Measurements from ENCODE around the gene KLF9. TPM values are rescaled to one million over a fixed set of nuclear protein-coding genes. Genes with fewer than 3 reads are reported as not detected.
A peak's percentile ranks its signal among the peaks of the same experiment; 100 is the strongest.

KLF9 gene
- total and polyA plus RNA-seq, 9 of the 15 experiments (the other 6 are each of a cell fraction or from before 2014, with no cell fraction given) = 3.3 to 11.9 (median 6.9) TPM

DNA sequence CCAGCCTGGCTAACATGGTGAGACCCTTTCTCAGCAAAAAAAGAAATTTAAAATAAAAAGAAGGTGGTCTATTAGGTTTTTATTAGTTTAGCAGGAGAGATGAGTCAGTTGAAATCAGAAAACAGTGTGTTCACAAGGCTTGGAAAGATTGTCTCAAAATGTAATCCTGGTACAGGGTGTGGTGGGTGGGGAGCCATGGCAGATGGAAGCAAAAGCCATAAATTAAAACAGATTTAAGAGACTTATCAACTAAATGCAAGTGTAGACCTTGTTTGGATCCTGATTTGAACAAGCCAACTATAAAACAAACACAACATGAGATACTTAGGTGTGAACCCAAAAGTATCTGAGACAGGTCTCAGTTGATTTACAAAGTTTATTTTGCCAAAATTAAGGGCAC is 42.8 kb upstream of the KLF9 start:
- H3K27me3 ChIP-seq (ENCODE audit: control insufficient read depth in 2 of 2, insufficient read depth in 2 of 2, low read length in 2 of 2) = no peaks in the 10 kb centered on the region
- H3K9me3 ChIP-seq (replicated peaks; ENCODE audit: control insufficient read depth, insufficient read depth, low read depth, low read length) = no peaks in the 10 kb centered on the region
- no peak overlapping the region for H3K27ac ChIP-seq (ENCODE audit: extremely low read depth, low read depth, low read length)
- in situ Hi-C loops (cut with MboI) = no loop called here
- no TSS peak for BruUV-seq (replicated peaks)
- H3K9ac ChIP-seq (ENCODE audit: insufficient read depth in 1 of 2, low read depth in 2 of 2, low read length in 2 of 2) = no peak overlapping the region
- POLR2A ChIA-PET = no interaction called here
- no peaks in the 10 kb centered on the region for H3K36me3 ChIP-seq (ENCODE audit: control insufficient read depth, insufficient read depth, low read length)
- H2AFZ ChIP-seq (ENCODE audit: low read depth, low read length) = no peak overlapping the region
- H3K4me1 ChIP-seq (replicated peaks in 1 of 2; ENCODE audit: control insufficient read depth in 2 of 2, insufficient read depth in 2 of 2, low read length in 2 of 2) = no peaks in the 10 kb centered on the region; a peak in 2 of 5 replicates
- H3K9me1 ChIP-seq (ENCODE audit: control insufficient read depth, insufficient read depth, low read length) = no peaks in the 10 kb centered on the region
- TF ChIP-seq YBX1 (IDR thresholded peaks at IDR 0.05) (no peak), KDM1A (IDR thresholded peaks at IDR 0.05) (peak; percentile 36 to 40; a peak in 2 of 4 replicates), MEIS2 (IDR thresholded peaks at IDR 0.05; ENCODE audit: partially characterized antibody) (peak; percentile 27)
- H4K20me1 ChIP-seq (replicated peaks; ENCODE audit: control insufficient read depth, insufficient read depth, low read length) = no peaks in the 10 kb centered on the region
- FAIRE-seq = no peak
- no peak for DNase-seq (ENCODE audit: extremely low read depth in 1 of 4, low spot score in 3 of 4)
- intact Hi-C loops (cut with micrococcal nuclease) = no loop called here
- no peak overlapping the region for H3K4me3 ChIP-seq
- no peak for ATAC-seq
- H3K79me2 ChIP-seq (ENCODE audit: control insufficient read depth, insufficient read depth, low read length) = no peaks in the 10 kb centered on the region
- CTCF ChIA-PET (ENCODE audit: low intra/inter-chr PET ratio) = no interaction called here
- no peak overlapping the region for H3K4me2 ChIP-seq (ENCODE audit: insufficient read depth, low read length)

DNA sequence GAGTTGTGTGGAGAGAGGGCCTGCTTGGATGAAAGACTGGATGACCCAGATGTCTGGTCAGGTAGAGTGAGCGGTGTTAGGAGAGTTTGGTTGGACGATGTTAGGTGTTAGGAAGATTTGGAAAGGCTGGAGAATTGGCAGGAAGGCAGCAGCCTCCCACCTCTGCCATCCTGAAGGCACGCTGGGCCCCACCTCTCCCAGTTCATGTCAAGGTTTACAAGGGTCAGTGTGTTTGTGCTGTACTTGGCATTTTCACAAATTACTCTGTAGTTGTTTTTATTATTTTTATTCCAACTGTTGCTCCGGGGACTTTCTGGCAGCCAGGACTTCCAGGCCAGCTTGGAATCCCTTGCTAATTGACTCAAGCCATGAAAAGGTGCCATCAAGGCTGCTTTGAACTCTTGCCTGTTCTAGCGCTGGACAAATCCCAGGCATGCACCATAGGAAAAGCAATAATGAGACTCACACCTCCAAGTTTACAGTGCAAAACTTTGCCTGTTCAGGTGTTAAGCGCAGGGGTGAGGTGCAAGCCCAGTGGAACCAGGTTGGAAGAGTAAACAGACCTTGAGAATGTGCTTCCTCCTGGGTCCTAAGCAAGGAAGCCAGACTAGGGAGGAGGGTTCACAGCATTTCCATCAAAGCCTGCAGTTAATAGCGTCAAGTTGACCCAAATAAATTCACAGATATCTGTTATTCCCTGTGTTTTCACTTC is 41.7 kb upstream of the KLF9 start:
- no peak for TF ChIP-seq SRF (CRISPR knock-in tag; IDR thresholded peaks at IDR 0.05)
- TF ChIP-seq KLF6 (CRISPR knock-in tag; IDR thresholded peaks at IDR 0.05; ENCODE audit: borderline replicate concordance) = no peak
- no peak for TF ChIP-seq L3MBTL2 (IDR thresholded peaks at IDR 0.05)
- TF ChIP-seq HDAC3 (IDR thresholded peaks at IDR 0.05; ENCODE audit: borderline replicate concordance, partially characterized antibody) = no peak
- no peak for TF ChIP-seq SAP30 (IDR thresholded peaks at IDR 0.05; ENCODE audit: borderline replicate concordance, insufficient read depth, low read depth, low read length, poor library complexity, severe bottlenecking)
- TF ChIP-seq, protein P1, sequence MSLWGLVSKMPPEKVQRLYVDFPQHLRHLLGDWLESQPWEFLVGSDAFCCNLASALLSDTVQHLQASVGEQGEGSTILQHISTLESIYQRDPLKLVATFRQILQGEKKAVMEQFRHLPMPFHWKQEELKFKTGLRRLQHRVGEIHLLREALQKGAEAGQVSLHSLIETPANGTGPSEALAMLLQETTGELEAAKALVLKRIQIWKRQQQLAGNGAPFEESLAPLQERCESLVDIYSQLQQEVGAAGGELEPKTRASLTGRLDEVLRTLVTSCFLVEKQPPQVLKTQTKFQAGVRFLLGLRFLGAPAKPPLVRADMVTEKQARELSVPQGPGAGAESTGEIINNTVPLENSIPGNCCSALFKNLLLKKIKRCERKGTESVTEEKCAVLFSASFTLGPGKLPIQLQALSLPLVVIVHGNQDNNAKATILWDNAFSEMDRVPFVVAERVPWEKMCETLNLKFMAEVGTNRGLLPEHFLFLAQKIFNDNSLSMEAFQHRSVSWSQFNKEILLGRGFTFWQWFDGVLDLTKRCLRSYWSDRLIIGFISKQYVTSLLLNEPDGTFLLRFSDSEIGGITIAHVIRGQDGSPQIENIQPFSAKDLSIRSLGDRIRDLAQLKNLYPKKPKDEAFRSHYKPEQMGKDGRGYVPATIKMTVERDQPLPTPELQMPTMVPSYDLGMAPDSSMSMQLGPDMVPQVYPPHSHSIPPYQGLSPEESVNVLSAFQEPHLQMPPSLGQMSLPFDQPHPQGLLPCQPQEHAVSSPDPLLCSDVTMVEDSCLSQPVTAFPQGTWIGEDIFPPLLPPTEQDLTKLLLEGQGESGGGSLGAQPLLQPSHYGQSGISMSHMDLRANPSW (CRISPR knock-in tag; IDR thresholded peaks at IDR 0.05) = no peak
- TF ChIP-seq TGIF2 (CRISPR knock-in tag; IDR thresholded peaks at IDR 0.05) = no peak
- no peak for TF ChIP-seq BRF1 (IDR thresholded peaks at IDR 0.05; ENCODE audit: borderline replicate concordance, extremely low read depth, insufficient read length)
- POLR2A ChIA-PET = interaction anchor here (0.8 kb wide), 1 partner anchor 36 kb away, joined by 3 read pairs; no protein-coding TSS in a partner anchor
- intact Hi-C loops (cut with micrococcal nuclease) (no loop called here), in situ Hi-C loops (cut with MboI) (no loop called here)
- no peak for DNase-seq (ENCODE audit: extremely low read depth in 1 of 4, low spot score in 3 of 4)
- CTCF ChIA-PET (ENCODE audit: low intra/inter-chr PET ratio) = no interaction called here
- 0 out of 2 replicates have a peak overlapping the region, but pooled peaks have one; percentile 12 for H2AFZ ChIP-seq (ENCODE audit: low read depth, low read length)
- BruUV-seq (replicated peaks) = no TSS peak
- no peaks in the 10 kb centered on the region for H3K36me3 ChIP-seq (ENCODE audit: control insufficient read depth, insufficient read depth, low read length)
- H3K4me3 ChIP-seq = no peak overlapping the region
- H3K4me1 ChIP-seq (replicated peaks in 1 of 2; ENCODE audit: control insufficient read depth in 2 of 2, insufficient read depth in 2 of 2, low read length in 2 of 2) = no peaks in the 10 kb centered on the region; a peak in 2 of 5 replicates
- H3K4me2 ChIP-seq (ENCODE audit: insufficient read depth, low read length) = no peak overlapping the region
- no peaks in the 10 kb centered on the region for H3K9me1 ChIP-seq (ENCODE audit: control insufficient read depth, insufficient read depth, low read length)
- H3K79me2 ChIP-seq (ENCODE audit: control insufficient read depth, insufficient read depth, low read length) = no peaks in the 10 kb centered on the region
- FAIRE-seq = no peak
- H3K9ac ChIP-seq (ENCODE audit: insufficient read depth in 1 of 2, low read depth in 2 of 2, low read length in 2 of 2) = no peak overlapping the region
- no peaks in the 10 kb centered on the region for H3K9me3 ChIP-seq (replicated peaks; ENCODE audit: control insufficient read depth, insufficient read depth, low read depth, low read length)
- no peaks in the 10 kb centered on the region for H3K27me3 ChIP-seq (ENCODE audit: control insufficient read depth in 2 of 2, insufficient read depth in 2 of 2, low read length in 2 of 2)
- no peak for ATAC-seq
- 77% methylated on average over 6 of the region's 7 CpGs for WGBS (ENCODE audit: insufficient coverage, low coverage, missing lambda C conversion rate)
- H4K20me1 ChIP-seq (replicated peaks; ENCODE audit: control insufficient read depth, insufficient read depth, low read length) = no peaks in the 10 kb centered on the region
- H3K27ac ChIP-seq (ENCODE audit: extremely low read depth, low read depth, low read length) = no peak overlapping the region
